Left hindlimb (tissue), 1 donor: ENCODE data around the gene DCAF16.
A peak's percentile ranks its signal among the peaks of the same experiment; 100 is the strongest.

Source experiments
- DNase-seq: peaks from one replicate; pipeline ENCODE4 v3.0.0-alpha.2; 2018

Gene DCAF16

DNA sequence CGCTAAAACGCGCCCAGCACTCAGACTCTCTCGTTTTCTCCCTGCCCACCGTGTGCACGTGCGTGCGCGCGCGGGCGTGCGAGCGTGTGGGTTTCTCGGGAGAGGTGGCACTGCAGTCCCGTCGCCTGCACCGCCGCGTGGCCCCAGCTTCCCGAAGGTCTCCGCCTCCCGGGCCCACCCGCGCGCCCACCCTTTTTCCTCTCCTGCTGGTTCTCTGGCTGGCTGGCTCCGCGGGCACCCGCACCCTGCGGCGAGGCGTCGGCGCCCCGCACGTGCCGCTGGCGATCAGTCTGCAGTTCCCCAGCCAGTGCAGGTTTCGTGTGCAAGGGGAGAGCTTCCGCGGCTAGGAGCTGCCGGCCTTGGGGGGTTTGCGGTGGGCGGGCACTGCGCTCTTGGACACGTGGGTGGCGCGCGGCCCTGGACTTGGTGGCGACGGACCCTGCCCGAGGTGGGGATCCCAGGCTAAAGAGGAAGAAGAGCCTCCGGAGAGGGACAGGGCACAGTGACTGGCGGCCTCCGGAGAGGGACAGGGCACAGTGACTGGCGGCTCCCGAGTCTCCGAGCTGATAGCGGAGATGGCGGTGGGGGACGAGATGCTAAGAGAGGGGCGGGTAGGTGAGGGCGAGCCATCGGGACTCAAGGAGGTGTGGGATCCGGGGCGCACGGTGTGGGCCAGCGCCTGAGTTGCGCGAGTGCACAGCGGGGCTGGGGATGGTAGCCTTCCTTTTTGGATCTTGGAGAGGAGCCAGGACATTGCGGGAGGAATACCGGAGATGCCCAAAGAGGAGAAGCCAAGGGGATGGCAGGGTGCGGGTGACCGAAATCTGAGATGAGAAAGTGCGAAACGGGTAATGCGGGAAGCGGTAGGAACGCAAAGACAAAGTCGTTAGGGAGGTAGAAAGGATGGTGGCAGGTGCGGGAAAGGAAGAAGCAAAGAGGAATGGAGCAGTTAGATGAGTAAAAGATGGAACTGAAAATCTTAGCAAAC is 29.0 kb downstream of the DCAF16 start, which contains the start of gene FAM184B:
Gene FAM184B, minus strand, starts transcription at position 322 of the 988 bp plus-strand sequence. CDS start 322 bp downstream, outside the sequence.
- peak; percentile 31 for DNase-seq

DNA sequence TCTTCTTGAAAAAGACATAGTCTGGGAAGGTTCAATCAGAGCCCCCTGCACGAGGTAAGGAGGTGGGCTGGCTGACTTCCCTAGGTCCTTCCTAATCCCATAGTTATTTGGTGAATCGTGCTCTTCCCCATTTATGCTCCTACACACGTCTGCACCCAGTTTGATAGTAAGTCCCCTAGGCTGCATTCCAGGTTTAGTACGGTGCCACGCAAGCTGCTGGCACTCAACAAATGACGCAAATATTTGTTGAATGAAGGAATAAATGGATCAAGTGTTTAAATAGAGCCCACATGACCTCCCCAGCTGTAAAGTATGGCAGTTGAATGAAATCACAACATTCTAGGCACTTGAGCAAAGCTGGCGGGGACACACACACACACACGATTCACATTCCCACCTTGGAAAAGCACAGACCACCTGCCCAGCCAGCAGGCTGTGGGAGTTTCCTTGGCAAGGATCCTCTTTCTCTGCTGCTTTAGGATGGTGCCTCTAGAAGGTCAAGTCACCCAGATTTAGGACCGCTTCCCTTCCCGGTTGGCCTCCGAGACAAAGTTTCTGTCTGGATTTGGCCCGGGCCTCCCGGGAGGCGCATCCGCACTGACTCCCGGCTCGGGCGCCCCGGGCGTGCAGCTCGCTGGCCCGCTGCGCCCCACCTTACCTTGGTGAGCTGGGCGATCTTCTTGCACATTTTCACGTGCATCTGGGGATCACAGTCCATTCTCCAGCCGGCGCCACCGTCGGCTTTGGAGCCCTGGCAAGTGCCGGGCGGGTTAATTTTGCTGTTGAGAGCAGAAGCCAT is 29.9 kb downstream of the DCAF16 start:
- peak; percentile 30 for DNase-seq

DNA sequence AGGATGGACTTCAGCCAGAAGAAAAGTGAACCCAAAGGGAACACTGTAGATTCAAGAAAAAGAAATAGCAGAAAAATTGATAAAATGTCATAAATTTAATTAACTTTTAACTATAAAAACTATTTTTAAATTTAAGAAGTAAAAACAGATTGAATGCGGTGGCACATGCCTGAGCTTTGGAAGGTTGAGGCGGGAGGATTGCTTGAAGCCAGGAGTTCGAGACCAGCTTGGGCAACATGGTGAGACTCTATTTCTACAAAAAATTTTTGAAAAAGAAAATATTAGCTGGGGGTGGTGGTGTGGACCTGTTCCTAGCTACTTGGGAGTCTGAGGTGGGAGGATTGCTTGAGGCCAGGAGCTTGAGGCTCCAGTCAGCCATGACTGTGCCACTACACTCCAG is 32.1 kb downstream of the DCAF16 start:
- DNase-seq = no peak

DNA sequence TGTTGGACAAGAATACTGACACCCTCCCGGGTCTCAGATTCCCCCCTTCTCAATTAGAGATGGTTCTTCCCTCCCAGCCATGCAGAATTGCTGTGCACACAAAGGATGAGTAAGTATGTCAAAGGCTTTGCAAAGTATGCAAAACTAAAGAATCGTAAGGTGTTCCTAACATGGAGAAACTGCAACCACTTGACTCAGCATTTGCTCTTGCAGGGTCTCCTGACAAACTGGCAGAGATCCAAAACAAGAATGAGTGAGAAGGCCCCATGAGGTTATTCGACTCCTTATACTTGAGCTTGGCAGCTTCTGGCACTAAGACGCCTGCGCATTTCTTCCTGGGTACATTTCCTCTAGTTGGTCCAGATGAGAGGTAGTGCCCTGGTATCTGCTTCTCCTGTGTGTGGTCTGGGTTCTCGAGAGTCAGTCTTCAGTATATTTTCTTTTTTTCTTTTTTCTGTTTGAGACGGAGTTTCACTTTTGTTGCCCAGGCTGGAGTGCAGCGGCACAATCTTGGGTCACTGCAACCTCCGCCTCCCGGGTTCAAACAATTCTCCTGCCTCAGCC is 37.3 kb downstream of the DCAF16 start:
- DNase-seq = no peak

DNA sequence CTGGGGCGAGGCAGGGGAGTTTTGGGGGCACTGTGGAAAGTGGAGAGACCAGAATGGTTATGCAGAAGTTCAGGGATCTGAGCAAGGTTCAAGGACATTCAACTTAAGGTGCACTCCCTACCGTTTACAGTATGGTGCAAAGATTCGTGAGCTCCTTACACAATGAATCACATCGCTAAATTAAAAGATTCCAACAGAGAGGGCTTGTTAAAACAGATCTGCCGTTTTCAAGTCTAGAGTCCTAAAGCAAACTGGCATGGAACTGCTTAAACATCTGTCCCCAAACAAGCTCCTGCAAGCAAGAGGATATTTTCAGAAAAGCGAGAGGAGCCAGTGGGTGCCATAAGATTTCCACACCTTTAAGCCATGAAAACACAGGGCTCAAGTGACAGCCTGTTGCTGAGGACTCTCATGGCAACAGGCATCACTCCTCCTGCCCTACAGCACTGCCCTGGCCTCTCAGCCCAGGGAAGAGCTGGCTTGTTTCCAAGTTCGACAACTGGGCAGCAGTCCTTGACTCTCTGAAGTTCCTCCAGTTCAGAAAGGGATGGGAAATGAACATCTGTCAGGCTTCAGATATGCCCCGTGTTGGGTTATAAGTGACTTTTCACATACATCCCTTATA is 39.2 kb downstream of the DCAF16 start:
- DNase-seq = no peak

DNA sequence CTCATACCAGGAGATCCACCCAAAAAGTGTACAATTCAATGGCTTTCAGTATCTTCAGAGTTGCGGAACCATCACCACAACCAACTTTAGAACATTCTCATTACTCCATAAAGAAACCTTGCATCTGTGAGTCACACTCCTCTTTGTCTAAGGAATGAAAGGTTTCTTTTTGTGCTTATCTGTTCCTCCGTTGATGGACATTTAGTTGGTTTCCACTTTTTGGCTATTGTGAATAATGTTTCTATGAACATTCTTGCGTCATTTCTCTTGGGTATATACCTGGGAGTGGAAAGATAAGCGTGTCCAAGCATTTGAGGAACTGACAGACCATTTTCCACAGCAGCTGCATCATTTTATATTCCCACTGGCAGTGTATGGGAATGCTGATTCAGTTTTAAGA is 39.7 kb downstream of the DCAF16 start:
- DNase-seq = no peak

DNA sequence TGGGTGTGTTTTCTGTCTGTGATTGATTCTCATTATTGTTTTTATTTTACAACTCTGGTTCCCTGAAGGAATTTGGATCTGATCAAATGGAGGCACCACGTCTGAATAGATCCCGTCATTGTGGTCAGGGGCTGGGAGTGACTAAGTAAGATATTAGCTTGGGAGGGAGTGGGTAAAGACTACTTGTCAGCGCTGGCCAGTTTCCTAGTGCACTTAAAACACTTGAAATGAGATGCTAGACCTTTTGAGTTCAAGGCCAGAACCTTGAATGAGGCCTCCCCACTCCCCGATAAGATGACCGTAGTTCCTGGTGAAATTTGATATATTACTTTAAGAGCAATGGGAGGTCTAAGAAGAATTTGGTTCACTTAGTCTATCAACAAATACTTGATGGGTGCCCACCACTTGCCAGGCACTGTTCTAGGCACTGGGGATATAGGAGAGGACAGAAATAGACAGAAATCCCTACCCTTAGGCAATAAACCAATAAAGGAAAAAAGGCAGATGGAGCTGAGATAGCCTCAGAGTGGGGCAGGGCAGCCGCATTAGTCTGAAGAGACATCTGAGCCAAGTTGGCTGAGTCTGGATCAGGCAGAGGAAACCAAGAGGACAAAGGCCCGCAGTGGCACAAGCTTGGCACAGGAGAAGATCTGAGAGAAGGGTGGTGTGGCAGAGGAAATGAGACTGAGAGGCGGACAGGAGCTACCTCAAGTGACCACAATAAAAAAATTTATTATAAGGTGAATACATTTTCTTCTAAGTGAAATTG is 41.0 kb downstream of the DCAF16 start:
- DNase-seq = no peak

DNA sequence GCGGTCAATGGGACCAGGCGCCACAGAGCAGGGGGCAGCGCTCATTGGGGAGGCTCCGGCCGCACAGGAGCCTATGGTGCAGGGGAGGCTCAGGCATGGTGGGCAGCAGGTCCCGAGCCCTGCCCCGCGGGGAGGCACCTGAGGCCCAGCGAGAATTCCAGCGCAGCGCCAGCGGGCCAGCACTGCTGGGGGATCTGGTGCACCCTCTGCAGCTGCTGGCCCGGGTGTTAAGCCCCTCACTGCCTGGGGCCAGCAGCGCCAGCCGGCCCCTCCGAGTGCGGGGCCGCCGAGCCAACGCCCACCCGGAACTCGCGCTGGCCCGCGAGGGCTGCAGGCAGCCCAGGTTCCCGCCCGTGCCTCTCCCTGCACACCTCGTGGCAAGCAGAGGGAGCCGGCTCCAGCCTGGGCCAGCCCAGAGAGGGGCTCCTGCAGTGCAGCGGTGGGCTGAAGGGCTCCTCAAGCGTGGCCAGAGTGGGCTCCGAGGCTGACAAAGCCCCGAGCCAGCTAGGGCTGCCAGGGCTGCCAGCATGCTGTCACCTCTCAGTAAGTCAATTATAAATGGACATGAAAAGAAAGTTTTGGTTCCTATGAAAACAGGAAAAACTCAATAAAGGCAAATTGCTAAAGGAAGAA is 43.6 kb downstream of the DCAF16 start:
- DNase-seq = no peak

DNA sequence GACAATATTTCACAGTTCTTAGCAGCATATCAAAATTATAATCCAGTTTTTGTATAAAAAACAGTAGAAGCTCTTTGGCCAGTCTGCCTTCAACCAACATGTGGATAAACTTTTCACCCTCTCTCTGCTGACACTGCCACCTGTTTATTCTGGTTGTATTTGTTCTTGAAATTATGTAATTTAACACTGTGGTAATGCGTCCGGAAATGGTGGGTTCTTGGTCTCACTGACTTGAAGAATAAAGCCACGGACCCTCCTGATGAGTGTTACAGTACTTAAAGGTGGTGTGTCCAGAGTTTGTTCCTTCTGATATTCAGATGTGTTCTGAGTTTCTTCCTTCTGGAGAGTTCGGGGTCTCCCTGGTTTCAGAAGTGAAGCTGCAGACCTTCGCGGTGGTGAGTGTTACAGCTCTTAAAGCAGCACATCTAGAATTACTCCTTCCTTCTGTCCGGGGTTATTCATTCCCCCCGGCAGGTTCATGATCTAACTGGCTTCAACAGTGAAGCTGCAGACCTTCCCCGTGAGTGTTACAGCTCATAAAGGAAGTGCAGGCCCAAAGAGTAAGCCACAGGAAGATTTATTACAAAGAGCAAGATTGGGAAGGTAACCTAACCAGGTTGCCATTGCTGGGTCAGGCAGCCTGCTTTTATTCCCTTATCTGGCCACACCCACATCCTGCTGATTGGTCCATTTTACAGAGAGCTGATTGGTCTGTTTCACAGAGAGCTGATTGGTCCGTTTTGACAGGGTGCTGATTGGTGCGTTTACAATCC is 44.9 kb downstream of the DCAF16 start:
- no peak for DNase-seq

DNA sequence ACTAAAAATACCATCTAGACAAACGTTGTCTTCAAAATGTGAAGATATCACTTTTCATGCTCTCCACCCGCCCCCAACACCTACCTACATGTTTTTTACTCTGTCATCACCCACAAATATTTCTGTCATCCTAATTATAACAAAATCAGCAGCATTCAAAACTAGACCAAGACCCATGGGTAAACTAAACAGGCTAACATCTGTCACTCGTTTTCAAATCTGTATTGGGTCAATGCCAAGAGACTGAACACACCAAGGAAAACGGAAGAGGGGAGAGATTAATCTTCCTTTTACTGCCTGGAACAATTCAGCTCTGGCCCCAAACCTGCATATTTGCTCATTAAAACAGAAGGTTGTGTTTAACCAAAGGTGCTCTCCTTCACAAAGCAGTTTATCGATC is 46.6 kb downstream of the DCAF16 start:
- DNase-seq = no peak

DNA sequence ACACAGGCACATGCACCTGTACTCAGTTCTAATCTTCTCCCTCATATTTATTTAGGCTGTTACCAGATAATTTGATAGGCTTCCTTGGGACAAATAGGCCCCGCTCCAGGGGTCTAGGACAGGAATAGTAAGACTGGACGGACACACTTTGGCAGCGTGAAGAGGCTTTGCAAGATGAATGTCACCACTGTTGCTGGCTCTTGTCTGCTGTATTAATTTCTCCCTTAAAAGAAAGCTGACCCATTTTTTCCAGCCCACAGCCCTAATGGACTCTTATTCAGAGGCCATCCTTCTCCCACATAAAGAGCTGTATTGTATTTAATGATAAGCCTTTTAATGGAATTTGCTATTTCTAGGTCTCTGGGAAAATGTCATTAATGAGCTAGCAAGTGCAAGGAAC is 47.1 kb downstream of the DCAF16 start:
- DNase-seq = no peak

DNA sequence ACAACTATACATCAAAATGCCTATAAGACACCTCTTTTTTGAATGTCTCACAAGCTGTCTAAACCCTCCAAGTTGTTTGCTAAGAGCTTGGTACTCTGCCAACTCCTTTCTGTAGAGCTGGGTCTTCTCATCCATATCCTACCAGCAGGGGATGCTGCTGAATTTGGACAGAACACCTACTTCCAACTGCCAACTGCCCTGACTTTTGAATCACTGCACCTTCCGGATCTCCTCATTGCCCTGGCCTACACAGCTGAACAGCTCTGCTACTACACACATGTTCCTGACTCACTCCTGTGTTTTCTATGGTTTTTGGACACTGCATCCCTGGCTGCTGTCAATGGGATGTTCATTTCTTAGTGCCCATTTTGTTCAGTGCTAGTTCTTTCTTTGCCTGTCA is 47.8 kb downstream of the DCAF16 start:
- DNase-seq = no peak

DNA sequence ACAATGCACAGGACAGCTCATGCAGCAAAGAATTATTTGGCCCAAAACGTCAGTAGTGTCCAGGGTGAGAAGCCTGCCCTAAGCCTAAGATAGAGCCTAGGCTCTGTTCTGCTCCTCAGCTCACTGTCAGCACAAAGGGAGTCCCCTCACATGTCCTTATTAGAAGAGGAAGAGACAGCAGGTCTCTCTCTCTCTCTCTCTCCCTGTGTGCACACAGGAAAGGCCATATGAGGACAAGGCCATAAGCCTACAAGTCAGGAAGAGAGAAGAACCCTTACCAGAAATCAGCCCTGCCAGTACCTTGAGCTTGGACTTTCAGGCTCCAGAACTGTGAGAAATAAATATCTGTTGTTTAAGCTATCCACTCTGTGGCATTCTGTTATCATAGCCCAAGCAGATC is 49.5 kb downstream of the DCAF16 start:
- DNase-seq = no peak

DNA sequence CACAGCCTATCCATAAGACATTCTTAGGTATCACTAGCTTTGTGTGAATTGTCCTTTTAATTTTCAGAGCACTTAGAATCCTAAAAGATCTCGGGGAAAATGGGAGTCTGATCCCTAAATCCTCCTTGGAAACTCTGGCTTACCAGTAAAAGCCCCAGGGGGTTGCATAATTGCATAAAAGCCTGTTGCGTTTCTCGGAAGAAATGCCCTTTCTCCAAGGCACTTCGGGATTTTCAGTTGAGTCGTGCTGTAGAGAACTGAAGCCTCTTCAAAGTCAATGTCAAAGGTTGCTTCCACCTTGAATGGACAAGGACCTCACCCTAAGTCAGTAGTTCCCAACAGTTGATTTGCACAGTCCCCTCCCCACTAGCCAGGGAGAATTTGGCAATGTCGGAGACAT is 49.9 kb downstream of the DCAF16 start:
- DNase-seq = no peak

DNA sequence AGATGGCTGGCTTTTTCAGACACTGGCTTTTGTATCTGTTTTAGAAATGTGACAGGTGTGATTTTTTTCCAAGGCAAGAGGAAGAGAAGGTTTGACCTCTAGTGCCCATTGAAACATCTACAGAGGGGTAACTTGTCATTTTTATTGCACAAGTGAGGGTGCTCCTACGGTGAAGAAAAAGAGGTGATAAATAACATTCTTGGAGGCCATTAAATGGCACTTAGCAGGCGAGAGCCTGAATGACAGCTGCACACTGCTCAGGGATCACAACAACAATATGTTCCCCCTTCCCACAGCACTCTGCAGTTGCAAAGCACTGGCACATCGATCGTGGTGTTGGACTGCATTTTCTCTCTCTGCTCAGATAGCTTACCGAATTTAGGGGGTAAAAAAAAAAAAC is 52.1 kb downstream of the DCAF16 start:
- no peak for DNase-seq

DNA sequence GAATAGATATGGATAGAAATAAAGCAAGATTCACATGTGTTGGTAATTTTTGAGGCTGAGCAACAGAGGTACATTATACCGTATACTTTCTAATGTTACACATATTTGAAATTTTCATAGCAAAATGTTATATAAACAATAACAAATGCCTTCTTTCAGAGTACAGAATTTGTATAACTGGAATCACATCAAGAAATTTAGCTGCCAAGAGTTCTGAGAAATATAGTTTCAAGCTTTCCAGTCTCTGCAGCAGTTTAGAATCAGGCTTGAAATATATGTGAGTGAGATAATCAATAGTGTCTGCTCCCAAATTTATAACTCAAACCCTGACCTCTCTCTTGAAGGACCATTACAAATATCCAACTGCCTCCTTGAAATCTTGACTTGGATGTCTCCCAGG is 52.9 kb downstream of the DCAF16 start:
- DNase-seq = no peak

DNA sequence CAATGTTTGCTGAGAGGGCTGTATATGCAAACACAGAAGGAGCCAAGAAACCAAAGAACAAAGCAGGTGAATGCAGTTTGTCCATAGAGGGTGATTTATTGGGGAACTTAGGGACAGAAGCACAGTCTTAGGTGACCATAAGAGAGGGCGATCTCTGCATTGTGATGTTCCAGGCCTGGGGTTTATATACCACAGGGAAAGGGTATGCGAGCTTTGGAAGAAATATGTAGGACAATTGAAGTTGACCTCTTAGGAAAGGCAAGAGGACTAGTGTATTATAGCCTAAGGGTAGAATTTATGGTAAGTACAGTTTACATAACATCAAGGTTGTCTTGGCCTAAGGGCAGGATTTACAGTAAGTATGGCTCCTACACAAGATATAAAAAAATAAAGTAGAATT is 56.9 kb downstream of the DCAF16 start:
- no peak for DNase-seq
